Measurements from ENCODE around the gene DNAH6.

DNAH6 gene

GRCh38 chr2:84807063-84807485, 290.8 kb downstream of the DNAH6 start:
- no peak for DNase-seq

GRCh38 chr2:84808279-84808678, 292.0 kb downstream of the DNAH6 start:
- no peak for DNase-seq

DNA sequence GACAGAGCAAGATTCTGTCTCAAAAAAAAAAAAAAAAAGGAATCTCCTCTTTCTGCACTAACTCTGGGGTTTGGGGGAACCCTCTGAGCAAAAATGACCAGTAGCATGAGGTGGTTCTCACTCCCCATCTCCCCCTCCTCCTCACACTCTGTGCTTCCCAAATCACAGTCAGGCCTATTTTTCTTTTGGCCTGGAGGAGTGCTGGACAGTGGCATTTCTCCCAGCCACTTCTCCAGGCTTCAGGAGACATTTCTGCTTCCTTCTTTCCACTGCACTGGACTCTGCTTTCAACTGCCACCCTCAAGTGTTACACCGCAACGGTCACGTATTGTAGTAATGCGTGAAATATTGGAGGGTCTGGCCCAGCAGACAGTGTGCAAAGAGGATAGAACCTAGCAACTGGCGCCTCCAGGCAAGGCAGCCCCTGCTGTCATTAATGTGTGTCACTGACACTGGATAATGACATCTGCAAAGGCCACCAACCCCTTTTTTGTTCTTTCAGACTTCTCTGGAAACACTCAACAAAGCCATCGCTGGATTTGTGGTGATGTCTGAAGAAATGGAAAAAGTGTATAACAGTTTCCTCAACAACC, 295.6 kb downstream of the DNAH6 start:
- no peak for DNase-seq

GRCh38 chr2:84815146-84815545, 298.8 kb downstream of the DNAH6 start:
- no peak for DNase-seq

DNA sequence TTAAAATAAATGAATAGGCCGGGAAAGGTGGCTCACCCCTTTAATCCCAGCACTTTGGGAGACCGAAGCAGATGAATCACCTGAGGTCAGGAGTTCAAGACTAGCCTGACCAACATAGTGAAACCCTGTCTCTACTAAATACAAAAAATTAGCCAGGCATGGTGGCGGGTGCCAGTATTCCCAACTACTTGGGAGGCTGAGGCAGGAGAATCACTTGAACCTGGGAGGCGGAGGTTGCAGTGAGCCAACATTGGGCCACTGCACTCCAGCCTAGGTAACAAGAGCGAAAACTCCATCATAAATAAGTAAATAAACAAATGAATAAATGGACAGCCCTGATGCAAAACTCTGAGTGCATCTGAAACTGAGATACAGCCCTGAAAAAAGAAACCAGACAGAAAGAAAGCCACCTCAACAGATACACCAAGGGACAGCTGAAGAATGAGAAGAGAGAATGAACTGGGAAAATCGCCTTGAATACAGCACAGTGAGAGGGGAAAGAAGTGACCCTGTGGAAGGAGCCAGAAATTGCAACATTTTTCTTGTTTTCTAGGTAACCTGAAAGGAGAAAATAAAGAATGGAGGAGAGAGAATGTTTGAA, 300.2 kb downstream of the DNAH6 start:
- DNase-seq, result no peak

DNA sequence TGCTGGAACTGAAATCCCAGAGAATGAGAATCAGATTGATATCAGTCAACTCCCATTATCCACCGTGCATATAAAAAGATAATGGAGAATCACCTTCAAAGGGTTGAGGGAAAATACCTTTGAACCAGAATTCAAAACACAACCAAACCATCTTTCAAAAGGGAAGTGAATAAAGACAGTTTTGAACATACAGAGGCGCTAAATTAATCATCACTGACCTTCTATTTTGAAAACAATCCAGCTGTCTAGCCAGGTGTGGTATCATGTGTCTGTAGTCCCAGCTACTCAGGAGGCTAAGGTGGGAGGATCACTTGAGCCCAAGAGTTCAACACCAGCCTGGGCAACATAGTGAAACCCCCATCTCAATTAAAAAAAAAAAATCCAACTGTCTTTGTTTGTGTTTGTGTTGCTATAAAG, 300.9 kb downstream of the DNAH6 start:
- no peak for DNase-seq

DNA sequence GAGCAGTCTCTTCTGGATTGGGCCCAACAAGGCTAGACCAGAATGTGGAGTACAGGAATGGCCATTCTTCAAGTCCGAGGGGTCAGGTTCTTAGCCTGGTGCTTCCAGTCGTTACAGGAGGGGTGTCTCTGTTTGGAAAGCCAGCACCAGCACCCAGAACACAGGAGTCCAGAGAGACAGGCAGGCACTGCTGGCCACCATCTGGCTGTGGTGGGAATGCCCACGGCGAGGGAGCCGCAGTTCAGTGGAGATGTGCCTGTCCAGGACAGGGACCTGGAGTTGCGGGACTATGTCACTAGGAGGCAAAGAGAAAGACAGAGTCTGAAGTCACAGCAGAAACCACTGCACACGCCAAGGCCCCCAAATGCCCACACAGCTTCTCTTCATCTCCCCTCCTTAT, 305.5 kb downstream of the DNAH6 start:
- DNase-seq, result no peak

GRCh38 chr2:84823229-84823628, 306.9 kb downstream of the DNAH6 start:
- no peak for DNase-seq

DNA sequence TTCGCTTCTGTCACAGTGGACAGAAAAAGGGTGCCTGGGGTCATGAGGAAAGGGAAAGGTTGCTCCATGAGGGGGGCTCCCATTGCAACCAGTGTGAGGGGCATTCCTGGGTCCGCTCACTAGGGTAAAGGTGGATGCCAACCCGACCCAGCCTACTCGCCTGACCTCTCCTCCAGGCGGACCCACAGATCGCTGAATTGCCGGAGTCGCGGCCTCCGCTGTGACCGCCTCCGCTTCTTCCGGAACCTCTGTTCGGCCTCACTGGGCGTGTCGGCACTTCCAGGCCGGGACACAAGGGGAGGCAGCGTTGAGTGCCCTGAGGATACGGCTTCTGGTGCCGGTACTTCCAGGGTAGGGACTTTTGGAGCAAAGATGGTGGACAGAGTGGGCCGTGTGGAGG, 307.5 kb downstream of the DNAH6 start:
- no peak for DNase-seq

GRCh38 chr2:84827978-84828575, 311.8 kb downstream of the DNAH6 start:
- DNase-seq, result no peak

GRCh38 chr2:84829693-84830092, 313.4 kb downstream of the DNAH6 start:
- DNase-seq, result no peak

DNA sequence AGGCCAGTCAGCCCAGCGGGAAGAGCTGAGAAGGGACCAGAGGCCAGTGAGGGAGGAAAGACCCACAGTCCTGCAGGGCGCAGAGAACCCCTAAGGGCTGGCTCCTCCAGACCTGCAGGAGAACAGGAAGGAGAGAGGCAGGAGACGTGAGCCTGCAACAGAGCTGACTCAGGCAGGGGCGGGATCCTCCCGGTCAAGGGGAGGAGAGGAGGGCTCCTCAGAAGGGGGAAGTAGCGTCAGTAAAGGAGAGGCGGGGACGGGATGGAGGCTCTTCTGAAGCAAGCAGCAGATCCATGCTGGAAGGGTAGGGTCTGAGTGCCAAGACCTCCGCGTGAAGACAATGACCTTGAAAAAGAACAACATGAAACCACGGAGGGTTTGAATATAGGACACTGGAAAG, 313.8 kb downstream of the DNAH6 start:
- DNase-seq, result no peak

DNA sequence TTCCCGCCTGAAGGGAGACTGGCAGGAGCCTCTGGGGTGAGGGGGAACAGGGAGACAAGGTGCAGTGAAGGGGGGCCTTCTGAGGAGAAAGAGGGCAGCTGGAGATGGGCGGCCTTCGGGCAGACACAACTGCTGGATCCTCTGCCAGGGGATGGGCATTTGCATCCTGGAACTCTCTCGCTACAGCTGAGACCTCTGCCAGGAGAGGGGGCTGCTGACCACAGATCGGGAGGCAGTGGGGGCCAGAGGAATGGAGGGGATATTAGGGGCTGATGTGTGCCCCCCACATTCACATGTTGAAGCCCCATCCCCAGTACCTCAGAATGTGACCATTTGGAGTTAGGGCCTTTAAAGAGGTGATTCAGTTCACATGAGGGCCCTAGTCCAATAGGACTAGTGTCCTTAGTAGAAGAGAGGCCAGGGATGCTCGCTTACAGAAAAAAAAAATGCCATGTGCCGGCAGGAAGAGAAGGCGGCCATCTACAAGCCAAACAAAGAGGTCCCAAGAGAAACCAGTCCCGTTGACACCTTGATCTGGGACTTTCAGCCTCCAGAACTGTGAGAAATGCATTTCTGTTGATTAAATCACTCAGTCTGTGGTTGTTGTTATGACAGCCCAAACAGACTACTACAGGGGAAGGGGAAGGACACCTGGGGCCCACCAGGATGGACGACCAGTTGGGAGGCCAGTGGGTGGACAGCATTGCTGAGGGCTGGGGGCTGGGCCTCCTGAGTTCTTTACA, 314.6 kb downstream of the DNAH6 start:
- DNase-seq, result no peak

GRCh38 chr2:84832772-84833461, 316.6 kb downstream of the DNAH6 start:
- DNase-seq, result no peak

GRCh38 chr2:84833481-84834150, 317.3 kb downstream of the DNAH6 start:
- DNase-seq, result no peak

GRCh38 chr2:84836215-84836614, 319.9 kb downstream of the DNAH6 start:
- no peak for DNase-seq

DNA sequence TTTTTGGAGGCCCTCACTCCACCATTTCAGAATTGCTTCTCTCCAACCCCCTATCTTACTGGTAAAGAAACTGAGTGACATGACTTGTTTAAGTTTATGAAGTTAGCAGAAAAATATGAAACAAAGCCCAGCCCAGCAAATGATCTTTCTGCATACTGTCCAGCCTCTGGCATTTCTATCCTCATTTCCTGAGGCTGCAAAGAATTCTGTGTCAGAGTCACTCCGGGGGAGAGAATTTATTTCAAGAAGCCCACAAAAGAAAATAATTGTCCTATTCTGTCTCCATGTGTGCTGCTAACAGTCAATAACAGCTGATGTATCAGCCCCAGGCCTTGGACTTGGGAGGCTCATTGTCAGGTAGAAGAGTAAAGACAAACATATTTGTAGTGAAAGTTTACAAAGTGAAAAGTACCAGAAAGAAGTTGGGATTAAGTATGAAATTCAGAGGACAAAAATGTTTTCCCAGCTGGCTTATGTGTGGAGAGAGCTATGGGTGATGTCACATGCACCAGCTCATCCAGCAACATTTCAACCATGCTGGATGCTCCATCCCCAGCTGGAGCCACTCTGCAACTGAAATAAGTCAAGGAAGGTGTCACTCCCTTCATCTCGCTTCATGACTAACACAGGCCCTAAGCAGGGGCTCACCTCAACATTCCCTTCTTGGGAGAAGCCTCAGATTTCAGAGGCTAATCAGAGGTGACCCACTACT, 322.3 kb downstream of the DNAH6 start:
- no peak for DNase-seq

DNA sequence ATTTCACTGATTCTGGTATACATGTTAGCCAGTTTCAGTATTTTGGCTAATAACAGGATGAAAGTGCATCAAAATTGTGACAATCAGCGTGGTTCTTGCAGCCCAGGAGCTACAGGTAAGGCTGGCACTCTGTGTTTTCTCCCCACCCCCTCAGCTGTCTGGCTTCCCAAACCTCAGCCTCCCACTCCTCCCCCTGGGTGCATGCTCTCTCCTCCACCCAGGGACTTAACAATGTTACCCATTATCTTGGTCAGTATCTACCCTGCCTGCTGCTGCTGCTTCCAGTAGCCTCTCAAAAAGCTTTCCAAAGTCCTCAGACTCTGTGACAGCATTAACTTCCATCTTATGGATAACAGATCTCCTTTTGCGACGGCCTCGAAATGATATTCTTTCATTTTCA, 323.6 kb downstream of the DNAH6 start:
- no peak for DNase-seq

DNA sequence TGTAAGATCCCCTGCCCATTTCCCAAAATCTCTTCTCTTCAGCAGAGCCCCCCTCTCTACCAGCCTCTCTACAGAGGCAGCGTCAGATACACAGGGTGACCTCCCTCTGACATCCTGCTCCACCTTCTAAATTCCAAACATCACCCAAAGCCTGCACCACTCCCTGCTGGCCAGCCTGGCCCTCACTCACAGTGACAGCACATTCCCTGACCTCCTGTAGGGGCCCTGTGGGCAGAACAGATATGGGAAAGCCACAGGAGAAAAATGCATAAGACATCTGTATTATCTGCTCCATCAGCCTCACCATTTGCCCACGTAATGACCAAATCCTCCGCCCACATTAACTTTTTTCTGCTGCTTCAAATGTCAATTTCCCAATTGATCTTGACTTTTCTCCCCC, 324.0 kb downstream of the DNAH6 start:
- no peak for DNase-seq

DNA sequence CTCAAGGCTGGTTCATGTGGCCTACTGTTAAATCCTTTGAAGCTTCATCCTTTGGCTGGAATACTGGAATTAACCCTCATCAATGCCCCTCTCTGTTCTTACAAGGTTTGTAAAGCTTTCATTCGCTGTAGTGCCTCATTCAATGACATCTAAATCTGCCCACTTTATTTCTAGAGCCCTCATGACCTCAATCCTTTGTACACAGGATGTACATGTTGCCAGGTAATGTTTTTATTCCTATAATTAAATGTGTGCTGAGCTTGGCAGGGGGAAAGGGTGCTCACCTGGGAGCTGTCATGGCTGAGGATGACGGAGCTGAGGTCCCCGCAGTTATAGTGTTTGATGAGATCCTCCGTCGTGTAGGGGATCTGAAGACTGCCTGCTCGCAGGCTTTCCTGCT, 325.3 kb downstream of the DNAH6 start:
- no peak for DNase-seq

DNA sequence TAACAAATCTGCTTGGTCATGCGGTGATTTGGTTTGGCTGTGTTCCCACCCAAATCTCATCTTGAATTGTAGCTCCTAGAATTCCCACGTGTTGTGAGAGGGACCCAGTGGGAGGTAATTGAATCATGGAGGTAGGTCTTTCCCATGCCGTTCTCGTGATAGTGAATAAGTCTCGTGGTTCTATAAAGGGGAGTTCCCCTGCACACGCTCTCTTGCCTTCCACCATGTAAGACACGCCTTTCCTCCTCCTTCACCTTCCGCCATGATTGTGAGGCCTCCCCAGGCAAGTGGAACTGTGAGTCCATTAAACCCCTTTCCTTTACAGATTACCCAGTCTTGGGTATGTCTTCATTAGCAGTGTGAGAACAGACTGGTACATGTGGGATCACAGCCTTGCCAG, 327.8 kb downstream of the DNAH6 start:
- DNase-seq, result no peak

GRCh38 chr2:84846041-84846663, 329.9 kb downstream of the DNAH6 start:
- DNase-seq, result no peak
